Loucy (cell line): Measurements from ENCODE around the gene MBD5.

Experiments
- H2AFZ ChIP-seq: fragments of 200-600 bp; sonication (generic); 2 replicates; pipeline ENCODE4 v1.6.0; 2016; ENCODE audit warnings: antibody characterized with exemption, mild to moderate bottlenecking, low read length, moderate library complexity
- H3F3A ChIP-seq: fragments of 200-600 bp; 2 replicates; pipeline ENCODE4 v1.6.0; 2016; ENCODE audit warnings: antibody characterized with exemption, low read depth, mild to moderate bottlenecking
- H3K27me3 ChIP-seq: fragments of 200-600 bp; sonication (generic); 2 replicates; pipeline ENCODE4 v1.6.1; 2014; ENCODE audit warnings: low read length, mild to moderate bottlenecking; ENCODE audit not compliant: insufficient read depth, poor library complexity, severe bottlenecking
- H3K36me3 ChIP-seq: fragments of 200-600 bp; sonication (generic); 2 replicates; pipeline ENCODE4 v1.6.1; 2016; ENCODE audit warnings: low read length; ENCODE audit not compliant: insufficient read depth
- H3K4me1 ChIP-seq: fragments of 200-600 bp; sonication (generic); 2 replicates; pipeline ENCODE4 v1.5.1; 2014; ENCODE audit warnings: low read length, mild to moderate bottlenecking; ENCODE audit not compliant: insufficient read depth, poor library complexity, severe bottlenecking
- H3K4me2 ChIP-seq: fragments of 200-600 bp; sonication (generic); 2 replicates; pipeline ENCODE4 v1.6.0; 2014; ENCODE audit warnings: antibody characterized with exemption, low read length, low read depth, mild to moderate bottlenecking; ENCODE audit not compliant: poor library complexity, severe bottlenecking
- H3K4me3 ChIP-seq: fragments of 200-600 bp; sonication (generic); 2 replicates; pipeline ENCODE4 v1.5.1; 2014; ENCODE audit warnings: low read length, mild to moderate bottlenecking, mixed read lengths; ENCODE audit not compliant: poor library complexity, severe bottlenecking
- H3K79me2 ChIP-seq: fragments of 200-600 bp; sonication (generic); 2 replicates; pipeline ENCODE4 v1.6.1; 2014; ENCODE audit warnings: low read length; ENCODE audit not compliant: insufficient read depth
- H3K9ac ChIP-seq: fragments of 200-600 bp; sonication (generic); 2 replicates; pipeline ENCODE4 v1.6.0; 2014; ENCODE audit warnings: mild to moderate bottlenecking, low read depth, low read length, moderate library complexity; ENCODE audit not compliant: poor library complexity, severe bottlenecking
- H3K9me2 ChIP-seq: fragments of 200-600 bp; sonication (generic); replicated peaks from 2 replicates; pipeline ENCODE4 v1.6.1; 2016; ENCODE audit warnings: low read depth, low read length, mixed read lengths
- H3K9me3 ChIP-seq: fragments of 200-600 bp; sonication (generic); 2 replicates; pipeline ENCODE4 v1.6.1; 2014; ENCODE audit warnings: mild to moderate bottlenecking, antibody characterized with exemption, low read length, low read depth; ENCODE audit not compliant: insufficient read depth
- H4K20me1 ChIP-seq: fragments of 200-600 bp; sonication (generic); 2 replicates; pipeline ENCODE4 v1.6.0; 2014; ENCODE audit warnings: antibody characterized with exemption, low read length, mild to moderate bottlenecking; ENCODE audit not compliant: insufficient read depth, poor library complexity, severe bottlenecking
- EZH2phosphoT487 ChIP-seq: fragments of 200-600 bp; IDR thresholded peaks from 2 replicates; pipeline ENCODE4 v1.6.1; 2018; ENCODE audit warnings: antibody characterized with exemption, mild to moderate bottlenecking, moderate library complexity, borderline replicate concordance
- TF ChIP-seq, protein P1 (sequence below): fragments of 200-600 bp; sonication (generic); conservative IDR thresholded peaks from 2 replicates; pipeline ENCODE4 v1.5.1; 2014; ENCODE audit warnings: mild to moderate bottlenecking, antibody characterized with exemption, low read length

MBD5 gene

DNA sequence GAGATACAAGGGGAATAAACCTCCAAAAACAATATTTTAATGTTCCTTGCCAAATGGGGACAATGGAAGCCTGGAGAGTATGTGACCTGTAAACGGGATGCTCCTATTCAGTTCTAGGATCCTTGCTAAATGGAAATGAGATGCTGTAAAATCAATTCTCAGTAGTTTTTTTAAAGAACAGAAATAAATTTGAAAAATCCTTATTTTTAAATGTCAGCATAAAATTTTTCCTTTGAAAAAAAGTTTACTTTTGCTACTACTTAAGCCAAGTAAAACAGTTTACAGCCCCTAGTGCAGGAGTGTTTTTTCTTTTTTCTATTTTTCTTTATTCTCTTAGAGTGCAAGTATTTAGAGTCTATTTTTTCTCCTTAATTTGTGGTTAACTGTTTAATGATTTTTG, 158.8 kb downstream of the MBD5 start:
- H3K36me3 ChIP-seq: no peaks in the 10 kb centered on the region; the same call in 1 of the 2 replicates
- no peak overlapping the region for H3K9ac ChIP-seq
- H3K27me3 ChIP-seq: no peaks in the 10 kb centered on the region
- no peak overlapping the region for H2AFZ ChIP-seq
- H3K9me2 ChIP-seq: no peaks in the 10 kb centered on the region
- H3K4me2 ChIP-seq: no peak overlapping the region
- no peaks in the 10 kb centered on the region for H3K9me3 ChIP-seq
- H3K79me2 ChIP-seq: no peaks in the 10 kb centered on the region
- TF ChIP-seq, protein P1, sequence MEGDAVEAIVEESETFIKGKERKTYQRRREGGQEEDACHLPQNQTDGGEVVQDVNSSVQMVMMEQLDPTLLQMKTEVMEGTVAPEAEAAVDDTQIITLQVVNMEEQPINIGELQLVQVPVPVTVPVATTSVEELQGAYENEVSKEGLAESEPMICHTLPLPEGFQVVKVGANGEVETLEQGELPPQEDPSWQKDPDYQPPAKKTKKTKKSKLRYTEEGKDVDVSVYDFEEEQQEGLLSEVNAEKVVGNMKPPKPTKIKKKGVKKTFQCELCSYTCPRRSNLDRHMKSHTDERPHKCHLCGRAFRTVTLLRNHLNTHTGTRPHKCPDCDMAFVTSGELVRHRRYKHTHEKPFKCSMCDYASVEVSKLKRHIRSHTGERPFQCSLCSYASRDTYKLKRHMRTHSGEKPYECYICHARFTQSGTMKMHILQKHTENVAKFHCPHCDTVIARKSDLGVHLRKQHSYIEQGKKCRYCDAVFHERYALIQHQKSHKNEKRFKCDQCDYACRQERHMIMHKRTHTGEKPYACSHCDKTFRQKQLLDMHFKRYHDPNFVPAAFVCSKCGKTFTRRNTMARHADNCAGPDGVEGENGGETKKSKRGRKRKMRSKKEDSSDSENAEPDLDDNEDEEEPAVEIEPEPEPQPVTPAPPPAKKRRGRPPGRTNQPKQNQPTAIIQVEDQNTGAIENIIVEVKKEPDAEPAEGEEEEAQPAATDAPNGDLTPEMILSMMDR: no peak
- no peak for TF ChIP-seq EZH2phosphoT487
- peaks cover 9% of the 10 kb centered on the region for H3K4me1 ChIP-seq
- no peaks in the 10 kb centered on the region for H4K20me1 ChIP-seq
- H3K4me3 ChIP-seq: no peak overlapping the region
- no peaks in the 10 kb centered on the region for H3F3A ChIP-seq

DNA sequence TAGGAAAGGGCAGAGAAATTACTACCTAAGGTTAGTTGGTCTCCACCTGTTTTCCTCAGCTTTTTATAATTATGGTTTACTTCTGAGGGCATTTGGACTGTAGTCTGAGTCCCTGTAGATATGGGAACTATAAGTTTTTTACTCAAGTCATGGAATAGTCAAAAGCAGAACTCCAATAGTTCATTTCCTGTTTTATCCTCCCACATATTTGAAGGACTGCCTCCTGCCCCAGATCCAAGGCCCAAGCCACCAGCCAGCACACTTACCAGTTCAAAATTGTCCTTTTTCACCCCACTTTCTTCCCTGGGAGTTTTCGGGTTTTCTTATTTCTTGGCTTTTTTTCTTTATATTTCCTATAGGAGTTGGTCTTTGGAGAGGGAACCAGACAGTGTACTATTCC, 164.1 kb downstream of the MBD5 start:
- no peak overlapping the region for H2AFZ ChIP-seq

DNA sequence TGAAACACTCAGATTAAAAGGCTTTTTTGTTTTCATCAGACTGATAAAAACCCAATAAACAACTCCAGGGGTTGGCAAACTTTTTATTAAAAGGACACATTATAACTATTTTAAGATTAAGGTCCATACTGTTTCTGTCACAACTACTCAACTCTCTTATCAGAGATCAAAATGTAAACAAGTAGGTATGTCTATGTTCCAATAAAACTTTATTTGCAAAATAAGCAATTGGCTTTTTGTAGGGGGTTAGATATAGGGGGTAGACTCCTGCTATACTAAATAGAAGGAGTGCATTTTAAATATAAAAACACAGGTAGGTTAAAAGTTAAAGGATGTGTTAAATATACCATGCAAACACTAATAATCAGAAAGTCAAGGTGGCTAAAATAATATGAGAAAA, 174.0 kb downstream of the MBD5 start:
- H3K4me1 ChIP-seq: no peaks in the 10 kb centered on the region
- H3K4me2 ChIP-seq: no peak overlapping the region
- no peaks in the 10 kb centered on the region for H3K27me3 ChIP-seq
- no peaks in the 10 kb centered on the region for H4K20me1 ChIP-seq
- no peaks in the 10 kb centered on the region for H3K79me2 ChIP-seq
- H3K4me3 ChIP-seq: no peak overlapping the region
- H2AFZ ChIP-seq: no peak overlapping the region
- no peaks in the 10 kb centered on the region for H3K36me3 ChIP-seq
- no peak overlapping the region for H3K9ac ChIP-seq
- no peaks in the 10 kb centered on the region for H3K9me3 ChIP-seq
- TF ChIP-seq, protein P1: no peak
- TF ChIP-seq EZH2phosphoT487: no peak
- H3F3A ChIP-seq: no peaks in the 10 kb centered on the region
- no peaks in the 10 kb centered on the region for H3K9me2 ChIP-seq

More for the DNA sequence above, 164.1 kb downstream of the MBD5 start:
- Histone ChIP-seq H3K4me1 (peaks cover 9% of the 10 kb centered on the region), H3K9me3 (no peaks in the 10 kb centered on the region), H3K27me3 (no peaks in the 10 kb centered on the region), H3K36me3 (no peaks in the 10 kb centered on the region), H3K9ac (no peak overlapping the region), H3K4me3 (no peak overlapping the region), H3K4me2 (no peak overlapping the region), H3K9me2 (no peaks in the 10 kb centered on the region), H3F3A (no peaks in the 10 kb centered on the region), H4K20me1 (no peaks in the 10 kb centered on the region), H3K79me2 (no peaks in the 10 kb centered on the region)
- TF ChIP-seq EZH2phosphoT487: no peak
- TF ChIP-seq, protein P1: no peak
